ENCODE results near the gene IBA57.

IBA57 gene

DNA sequence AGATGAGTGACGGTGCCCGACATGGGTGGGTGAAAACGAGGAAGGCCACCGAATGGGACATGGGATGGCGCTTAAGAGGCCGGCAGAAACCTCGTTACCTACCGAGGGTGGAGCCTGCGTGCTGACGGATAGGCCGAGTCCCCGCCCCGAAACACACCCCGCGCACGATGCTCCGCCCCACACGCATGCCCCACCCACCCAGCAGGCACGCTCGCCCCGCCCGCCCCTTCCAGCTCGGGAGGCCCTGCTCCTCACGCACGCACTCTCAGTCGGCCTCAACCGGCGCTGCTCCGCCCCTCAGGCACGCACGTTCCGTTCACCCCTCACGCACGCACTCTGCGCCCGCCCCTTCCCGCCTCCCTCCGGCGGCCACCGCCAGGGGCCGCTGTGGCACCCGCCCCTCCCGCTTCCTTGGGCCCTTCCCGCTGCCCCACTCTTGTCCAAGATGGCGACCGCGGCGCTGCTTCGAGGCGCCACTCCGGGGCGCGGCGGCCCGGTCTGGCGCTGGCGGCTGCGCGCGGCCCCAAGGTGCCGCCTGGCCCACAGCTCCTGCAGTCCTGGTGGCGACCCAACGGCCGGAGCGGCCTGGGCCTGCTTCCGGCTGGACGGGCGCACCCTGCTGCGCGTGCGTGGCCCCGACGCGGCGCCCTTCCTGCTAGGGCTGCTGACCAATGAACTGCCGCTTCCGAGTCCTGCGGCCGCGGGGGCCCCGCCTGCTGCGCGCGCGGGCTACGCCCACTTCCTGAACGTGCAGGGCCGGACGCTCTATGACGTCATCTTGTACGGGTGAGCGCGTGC is at the start of gene IBA57:
Gene IBA57, plus strand, starts transcription at position 433 of the 798 bp plus-strand sequence. Its CDS starts 13 bp downstream, at position 446.
- peak; percentile 99 to 100 for DNase-seq (ENCODE audit: low read depth in 1 of 2, low spot score in 1 of 2)

DNA sequence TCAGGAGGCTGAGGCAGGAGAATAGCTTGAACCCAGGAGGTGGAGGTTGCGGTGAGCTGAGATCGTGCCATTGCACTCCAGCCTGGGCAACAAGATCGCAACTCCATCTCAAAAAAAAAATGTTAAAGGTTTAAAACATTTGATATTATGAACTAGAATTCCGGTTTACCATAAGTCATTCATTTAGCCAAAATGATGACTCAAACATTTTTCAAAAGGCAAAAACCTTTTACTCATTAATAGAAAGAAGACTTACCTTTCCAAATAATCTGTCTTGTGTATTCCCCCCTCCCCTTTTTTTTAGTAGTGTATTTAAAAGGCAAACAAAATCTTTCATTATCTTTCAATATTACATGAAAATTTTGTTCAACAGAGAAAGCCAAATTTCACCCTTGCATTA is 48.3 kb upstream of the IBA57 start:
- DNase-seq (ENCODE audit: low read depth in 1 of 2, low spot score in 1 of 2) = no peak

DNA sequence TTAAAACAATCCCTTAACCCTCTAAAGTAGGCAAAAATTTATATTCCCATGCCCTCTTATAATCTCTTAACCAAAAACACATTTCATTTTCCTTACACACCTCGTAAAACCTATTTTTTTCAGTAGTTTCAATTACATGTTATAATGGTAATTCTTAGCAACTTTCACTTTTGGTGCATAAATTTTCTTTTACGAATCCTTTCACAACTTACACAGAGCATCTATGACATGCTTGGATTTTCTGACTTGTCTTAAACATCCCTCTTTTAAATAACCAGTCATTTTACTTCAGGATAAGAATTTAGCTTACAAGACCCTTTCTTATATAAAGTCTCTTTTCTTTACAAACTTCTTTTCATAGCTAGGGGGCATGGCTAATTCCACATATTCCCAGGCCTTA is 47.6 kb upstream of the IBA57 start:
- DNase-seq (ENCODE audit: low read depth in 1 of 2, low spot score in 1 of 2) = no peak

DNA sequence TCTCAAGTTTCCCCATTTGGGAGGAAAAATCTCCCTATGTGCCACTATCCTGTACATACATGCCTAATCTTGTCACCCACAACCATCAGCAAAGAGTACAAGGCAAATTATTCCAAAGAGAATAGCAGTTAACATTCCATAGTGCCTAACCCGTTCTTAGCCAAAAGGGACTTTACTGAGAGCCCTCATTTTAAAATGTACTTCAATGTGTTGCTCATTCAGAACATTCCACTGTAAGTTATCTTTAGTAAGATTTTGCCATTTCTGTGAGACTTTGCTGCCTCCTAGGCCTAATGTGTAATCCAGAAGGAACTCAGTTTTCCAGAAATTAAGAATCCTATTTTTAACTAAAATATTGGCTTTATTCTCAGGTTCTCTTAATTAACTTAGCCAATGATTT is 45.3 kb upstream of the IBA57 start:
- DNase-seq (ENCODE audit: low read depth in 1 of 2, low spot score in 1 of 2) = no peak

- DNase-seq (ENCODE audit: low read depth in 1 of 2, low spot score in 1 of 2) = no peak
Observed at GRCh38 chr1:228120857-228121489, 44.6 kb upstream of the IBA57 start.

GRCh38 chr1:228122921-228123441 is 42.6 kb upstream of the IBA57 start:
- DNase-seq (ENCODE audit: low read depth in 1 of 2, low spot score in 1 of 2) = no peak

DNA sequence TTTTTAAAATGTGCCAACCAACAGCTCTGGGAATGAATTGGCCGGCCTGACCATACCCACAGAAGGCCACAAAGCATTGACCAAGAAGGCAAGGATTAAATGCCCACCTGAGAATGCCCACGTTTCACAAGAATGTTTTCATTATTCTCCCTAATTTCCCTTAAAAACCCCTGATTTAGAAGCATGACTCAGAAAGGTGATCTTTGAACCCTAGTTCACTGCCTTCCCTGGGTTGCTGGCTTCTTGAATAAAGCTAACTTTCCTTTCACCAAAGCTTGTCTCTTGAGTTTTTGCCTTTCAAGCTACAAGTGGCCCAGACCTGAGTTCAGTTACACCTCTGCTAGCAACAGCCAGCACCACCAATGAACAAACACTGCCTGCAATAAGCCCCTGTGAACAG is 42.1 kb upstream of the IBA57 start:
- no peak for DNase-seq (ENCODE audit: low read depth in 1 of 2, low spot score in 1 of 2)

GRCh38 chr1:228125185-228125584 is 40.4 kb upstream of the IBA57 start:
- DNase-seq (ENCODE audit: low read depth in 1 of 2, low spot score in 1 of 2) = no peak

GRCh38 chr1:228131766-228132165 is 33.8 kb upstream of the IBA57 start:
- DNase-seq (ENCODE audit: low read depth in 1 of 2, low spot score in 1 of 2) = no peak

DNA sequence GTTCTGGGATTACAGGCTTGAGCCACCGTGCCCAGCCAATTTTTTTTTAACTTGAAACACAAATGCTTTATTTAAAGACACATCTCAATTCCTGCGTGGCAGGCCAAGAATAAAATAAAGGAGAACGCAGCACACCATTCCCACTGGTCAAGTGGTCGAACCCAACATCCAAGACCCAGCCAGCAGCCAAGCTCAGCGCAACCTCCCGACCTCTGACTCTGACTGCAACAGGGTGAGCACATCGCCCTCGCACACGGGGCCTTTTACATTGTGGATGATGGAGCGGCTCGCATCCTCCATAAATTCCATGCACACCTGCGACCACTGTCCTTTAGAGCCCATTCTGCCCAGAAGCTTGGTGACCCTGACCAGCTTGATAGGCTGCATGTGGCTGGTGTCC is 31.0 kb upstream of the IBA57 start:
- no peak for DNase-seq (ENCODE audit: low read depth in 1 of 2, low spot score in 1 of 2)

DNA sequence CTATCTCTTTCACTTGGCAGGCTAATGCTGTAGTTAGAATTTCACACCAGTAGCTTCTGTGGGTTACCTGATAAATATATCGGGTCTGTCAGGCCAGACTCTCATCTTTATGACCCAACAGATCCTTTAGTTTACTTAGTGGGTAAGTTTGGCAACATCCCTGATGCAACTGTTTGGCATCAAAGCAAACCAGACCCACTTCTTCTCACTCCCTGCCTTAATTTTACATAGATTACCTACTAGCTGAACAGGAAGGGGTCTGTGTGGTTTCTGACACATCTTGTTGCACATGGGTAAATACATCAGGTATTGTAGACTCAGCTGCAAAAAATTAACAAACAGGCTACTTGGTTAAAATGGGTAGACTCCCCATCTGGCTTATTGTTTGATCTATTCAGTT is 28.7 kb upstream of the IBA57 start:
- no peak for DNase-seq (ENCODE audit: low read depth in 1 of 2, low spot score in 1 of 2)

- no peak for DNase-seq (ENCODE audit: low read depth in 1 of 2, low spot score in 1 of 2)
Observed at GRCh38 chr1:228139406-228139930, 26.1 kb upstream of the IBA57 start.

DNA sequence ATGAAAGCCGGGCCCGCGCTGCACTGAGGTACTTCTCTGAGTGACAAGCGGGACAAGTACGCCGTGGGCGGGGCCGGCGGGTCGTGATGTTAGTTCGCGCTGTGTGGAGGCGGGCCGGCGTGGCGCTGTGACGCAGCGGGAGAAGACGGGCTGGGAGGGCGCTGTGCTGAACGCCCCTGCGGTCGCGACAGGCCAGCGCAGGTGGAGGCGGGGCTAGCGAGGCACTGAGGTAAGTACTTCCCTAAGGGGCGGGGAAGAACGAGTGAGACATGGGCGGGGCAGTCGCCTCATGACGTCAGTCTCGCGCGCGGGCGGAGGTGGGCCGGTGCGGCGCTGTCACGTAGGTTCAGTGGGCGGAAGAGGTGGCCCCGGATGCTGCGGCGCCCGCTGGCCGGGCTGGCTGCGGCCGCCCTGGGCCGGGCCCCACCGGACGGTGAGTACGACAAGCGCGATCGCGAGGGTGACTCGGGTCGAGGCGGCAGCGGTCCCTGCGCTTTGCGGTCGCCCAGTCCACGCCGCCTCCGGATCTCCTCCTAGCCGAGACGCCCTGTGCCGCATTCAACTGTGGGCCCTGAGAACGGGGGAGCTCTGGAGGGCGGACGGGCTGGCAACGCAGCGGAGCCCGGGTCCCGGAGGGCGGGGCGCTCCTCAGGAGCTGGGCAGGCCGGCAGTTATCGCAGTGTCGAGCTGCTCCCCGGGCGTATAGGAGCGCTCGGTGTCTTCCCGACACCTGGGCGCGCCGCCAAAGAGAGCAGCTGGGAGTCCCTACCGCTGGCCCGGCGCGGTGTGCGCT is 25.5 kb upstream of the IBA57 start, which contains the start of gene GUK1:
Gene GUK1, plus strand, starts transcription at position 349 of the 793 bp plus-strand sequence. Its CDS starts 24 bp downstream, at position 373.
- peak; percentile 100 for DNase-seq (ENCODE audit: low read depth in 1 of 2, low spot score in 1 of 2)

DNA sequence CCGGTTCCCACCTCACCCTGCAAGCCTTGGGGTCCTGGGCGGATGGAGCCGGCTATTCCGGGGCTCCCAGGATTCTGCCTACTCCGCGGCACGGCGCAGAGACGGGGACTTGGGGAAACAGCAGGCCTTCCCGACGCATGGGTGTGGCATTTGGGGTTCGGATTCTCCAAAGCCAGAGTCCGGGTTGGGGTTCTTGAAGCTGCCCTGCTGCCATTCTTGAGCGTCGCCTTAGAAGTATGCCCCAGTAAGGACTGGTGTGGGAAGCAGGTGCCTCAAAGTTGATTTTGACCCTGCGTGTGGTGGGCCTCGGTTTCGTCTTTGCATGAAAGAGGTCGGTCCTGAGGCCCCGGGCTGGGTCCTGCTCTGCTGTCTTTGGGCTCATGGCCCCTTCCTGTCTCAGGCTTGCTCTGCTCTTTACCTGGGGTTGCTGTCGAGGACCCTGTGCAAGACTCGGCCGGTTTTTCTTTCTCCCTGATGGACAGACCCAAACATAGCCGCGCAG is 24.8 kb upstream of the IBA57 start:
- no peak for DNase-seq (ENCODE audit: low read depth in 1 of 2, low spot score in 1 of 2)

- no peak for DNase-seq (ENCODE audit: low read depth in 1 of 2, low spot score in 1 of 2)
Observed at GRCh38 chr1:228141226-228142044, 24.2 kb upstream of the IBA57 start.

- no peak for DNase-seq (ENCODE audit: low read depth in 1 of 2, low spot score in 1 of 2)
Observed at GRCh38 chr1:228142155-228142691, 23.4 kb upstream of the IBA57 start.

- DNase-seq (ENCODE audit: low read depth in 1 of 2, low spot score in 1 of 2) = no peak
Observed at GRCh38 chr1:228142701-228143136, 22.9 kb upstream of the IBA57 start.

DNA sequence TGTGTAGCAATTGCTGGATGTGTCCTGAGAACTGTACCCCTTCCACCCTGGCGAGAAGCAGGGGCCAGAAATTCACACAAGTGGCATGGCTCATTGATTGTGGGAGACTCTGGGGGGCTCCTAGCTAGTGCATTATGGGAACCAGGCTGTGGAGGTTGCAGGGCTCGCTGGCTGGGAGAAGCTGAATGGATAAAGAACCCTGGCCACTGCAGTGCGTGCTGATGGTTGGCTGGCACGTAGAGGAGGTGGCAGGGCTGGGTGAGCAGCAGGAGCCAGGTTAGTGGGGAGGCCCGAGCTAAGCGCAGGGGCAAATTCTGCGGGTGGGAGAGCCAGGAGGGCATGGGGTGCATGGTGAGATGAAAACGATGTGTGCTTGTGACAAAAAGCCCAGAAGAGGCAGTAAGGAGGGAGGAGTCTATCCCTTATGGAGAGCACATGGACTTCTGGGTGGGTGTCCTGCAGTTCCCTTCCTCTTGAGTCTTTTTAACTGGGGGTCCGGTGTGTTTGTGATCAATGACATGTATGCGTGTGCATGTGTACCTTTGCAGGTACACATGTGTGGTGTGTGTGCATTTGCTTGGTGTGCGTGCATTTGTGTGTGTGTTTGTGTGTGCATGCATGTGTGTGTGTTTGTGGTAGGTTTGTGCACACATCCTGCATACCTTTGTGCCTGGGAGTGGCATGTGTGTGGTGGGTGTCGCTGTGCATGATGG is 22.0 kb upstream of the IBA57 start:
- no peak for DNase-seq (ENCODE audit: low read depth in 1 of 2, low spot score in 1 of 2)
